Activated gamma-delta T cell treated with anti-CD3 and anti-CD28 coated beads, Interleukin-2, amount 50 U/mL, for 16 hours (primary cell): Measurements from ENCODE around the gene PTPRE.
A peak's percentile ranks its signal among the peaks of the same experiment; 100 is the strongest.
"Not testable (repeated sequence)": the region's sequence is repeated elsewhere in the genome, so short reads cannot be mapped to it uniquely, and the experiment has no call there.

Experiments used
- DNase-seq: peaks from one replicate; pipeline ENCODE4 v3.0.0-alpha.2; 2020; ENCODE audit warnings: low read depth

Gene PTPRE

GRCh38 chr10:127983344-127984100, 76.6 kb downstream of the PTPRE start:
- no peak for DNase-seq

- DNase-seq = no peak
Observed at GRCh38 chr10:127984945-127985344, 78.0 kb downstream of the PTPRE start.

DNA sequence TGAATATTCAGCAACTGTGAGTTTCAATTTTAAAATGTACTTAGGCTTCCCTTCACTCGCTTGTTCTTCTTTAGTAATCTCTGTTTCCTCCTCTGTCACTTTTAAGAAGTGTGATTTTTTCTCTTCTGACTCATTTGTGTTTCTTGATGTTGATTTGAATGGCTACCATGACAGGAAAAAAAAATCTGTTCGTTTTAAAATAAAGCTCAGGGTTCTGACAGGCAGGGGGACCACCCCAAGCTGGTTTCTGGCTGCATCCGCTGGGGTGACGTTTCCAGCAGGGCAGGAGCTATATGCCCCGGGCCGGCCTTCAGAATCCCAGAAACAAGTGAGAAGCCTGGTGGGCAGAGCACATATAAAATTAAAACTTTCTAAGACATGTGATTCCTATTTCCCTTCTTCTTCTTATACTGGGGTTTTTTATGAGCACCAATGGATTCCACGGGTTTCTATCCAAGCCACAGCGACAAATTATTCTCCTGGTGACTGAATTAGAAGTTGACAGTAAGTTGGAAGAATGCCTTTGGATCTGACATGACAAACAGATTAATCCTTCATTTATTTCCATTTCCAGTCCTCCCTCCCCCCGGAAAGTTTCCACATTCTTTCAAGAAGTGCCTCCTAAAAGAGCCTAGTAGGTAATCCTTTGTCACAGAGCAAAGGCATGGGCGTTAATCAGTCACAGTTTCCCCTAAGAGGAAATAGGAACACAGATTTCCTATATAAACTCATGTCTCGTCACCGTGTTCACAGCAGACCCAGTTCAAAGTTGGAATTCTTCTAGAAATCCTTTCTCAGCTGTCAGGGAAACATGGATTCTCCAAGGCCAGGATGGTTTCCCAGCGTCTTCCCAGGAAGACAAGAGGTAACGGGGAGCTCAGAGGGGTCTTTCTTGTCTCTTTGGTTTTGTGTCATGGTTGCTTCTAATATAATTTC, 79.9 kb downstream of the PTPRE start:
- DNase-seq = no peak

DNA sequence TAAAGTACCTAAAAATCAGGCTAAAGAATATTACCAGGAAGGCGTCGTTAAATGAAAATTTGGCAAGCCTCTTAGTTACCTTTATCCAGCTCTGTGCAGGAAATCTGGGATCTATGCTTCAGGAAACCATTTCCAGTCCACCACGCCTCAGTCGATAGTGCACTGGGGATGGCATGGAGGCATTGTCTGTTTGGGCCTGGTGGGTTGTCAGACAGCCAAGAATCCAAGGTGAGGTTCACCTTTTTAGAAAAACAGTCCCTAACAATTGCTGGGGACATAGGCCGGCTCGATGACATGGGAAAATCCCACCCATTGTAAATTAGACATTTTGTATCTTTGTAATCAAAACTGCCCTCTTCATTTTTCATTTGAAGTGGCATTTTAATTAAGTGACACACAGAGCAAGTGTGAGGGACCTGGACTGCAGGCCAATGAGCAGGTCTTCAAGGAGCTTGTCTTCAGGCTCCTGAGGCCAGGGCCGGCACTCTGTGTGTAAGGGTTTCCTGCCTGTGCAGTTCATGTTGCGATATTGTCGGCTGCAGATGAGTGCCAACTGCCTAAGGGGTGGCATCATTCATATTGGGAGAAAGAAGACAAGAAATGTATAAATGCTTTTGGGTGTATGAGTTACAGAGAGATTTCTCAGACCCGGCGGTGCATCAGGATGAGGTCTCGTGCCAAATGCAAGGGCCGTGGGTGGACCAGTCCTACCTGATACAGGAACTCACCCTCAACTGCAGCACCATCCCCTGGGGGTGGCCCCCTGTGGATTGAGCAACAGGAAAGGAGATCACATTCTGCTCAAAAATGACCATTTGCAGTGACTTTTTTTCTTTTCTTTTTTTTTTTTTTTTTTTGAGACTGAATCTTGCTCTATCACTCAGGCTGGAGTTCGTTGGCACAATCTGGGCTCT, 80.8 kb downstream of the PTPRE start:
- no peak for DNase-seq

DNA sequence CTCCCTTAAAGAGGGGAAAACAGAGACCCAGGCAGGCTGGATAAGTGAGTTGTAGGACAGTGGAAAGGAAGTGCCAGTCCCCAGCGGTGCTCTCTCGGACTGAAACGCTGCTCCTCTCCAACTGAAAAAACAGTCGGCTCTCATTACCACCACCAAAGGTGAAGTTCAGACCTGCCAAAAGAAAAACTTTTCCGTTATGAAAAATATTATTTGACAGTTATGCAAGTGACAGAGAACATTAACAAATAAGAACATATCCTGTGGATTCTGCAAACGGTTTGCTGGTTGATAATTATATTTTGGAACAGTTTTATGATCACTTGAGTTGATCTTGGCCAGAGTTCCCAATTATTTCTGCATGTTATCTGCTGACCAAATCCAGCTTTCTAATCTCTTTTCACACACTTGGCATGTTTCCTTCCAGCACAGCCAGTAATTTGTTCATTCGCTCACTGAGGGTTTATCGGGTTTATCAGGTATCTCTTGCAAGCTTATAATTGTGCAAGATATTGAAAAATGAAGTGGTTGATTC, 82.6 kb downstream of the PTPRE start:
- DNase-seq = no peak

DNA sequence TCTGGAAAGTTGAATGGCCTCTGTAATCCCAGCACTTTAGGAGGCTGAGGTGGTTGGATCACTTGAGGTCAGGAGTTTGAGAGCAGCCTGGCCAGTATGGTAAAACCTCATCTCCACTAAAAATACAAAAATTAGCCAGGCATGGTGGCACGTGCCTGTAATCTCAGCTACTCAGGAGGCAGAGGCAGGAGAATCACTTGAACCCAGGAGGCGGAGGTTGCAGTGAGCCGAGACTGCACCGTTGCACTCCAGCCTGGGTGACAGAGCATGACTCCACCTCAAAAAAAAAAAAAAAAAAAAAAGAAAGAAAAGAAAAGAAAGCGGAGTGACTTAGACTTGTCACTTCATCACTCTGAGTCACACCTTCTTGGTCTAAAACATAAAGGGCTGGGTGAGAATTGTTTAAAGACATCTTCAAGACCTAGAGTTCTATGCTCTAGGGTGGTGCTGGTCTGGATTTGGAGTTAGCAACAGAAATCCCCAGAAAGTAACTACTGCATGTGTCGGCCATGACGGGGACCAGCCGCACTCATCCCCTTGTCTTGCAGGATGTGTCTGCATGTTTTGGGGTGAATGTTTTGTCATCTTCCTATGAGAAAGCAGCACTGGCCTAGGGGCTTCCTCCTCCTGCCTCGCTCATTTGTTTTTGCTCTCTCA, 83.4 kb downstream of the PTPRE start:
- DNase-seq = not testable (repeated sequence)

GRCh38 chr10:127990846-127991542, 84.1 kb downstream of the PTPRE start:
- DNase-seq = peak; percentile 27

DNA sequence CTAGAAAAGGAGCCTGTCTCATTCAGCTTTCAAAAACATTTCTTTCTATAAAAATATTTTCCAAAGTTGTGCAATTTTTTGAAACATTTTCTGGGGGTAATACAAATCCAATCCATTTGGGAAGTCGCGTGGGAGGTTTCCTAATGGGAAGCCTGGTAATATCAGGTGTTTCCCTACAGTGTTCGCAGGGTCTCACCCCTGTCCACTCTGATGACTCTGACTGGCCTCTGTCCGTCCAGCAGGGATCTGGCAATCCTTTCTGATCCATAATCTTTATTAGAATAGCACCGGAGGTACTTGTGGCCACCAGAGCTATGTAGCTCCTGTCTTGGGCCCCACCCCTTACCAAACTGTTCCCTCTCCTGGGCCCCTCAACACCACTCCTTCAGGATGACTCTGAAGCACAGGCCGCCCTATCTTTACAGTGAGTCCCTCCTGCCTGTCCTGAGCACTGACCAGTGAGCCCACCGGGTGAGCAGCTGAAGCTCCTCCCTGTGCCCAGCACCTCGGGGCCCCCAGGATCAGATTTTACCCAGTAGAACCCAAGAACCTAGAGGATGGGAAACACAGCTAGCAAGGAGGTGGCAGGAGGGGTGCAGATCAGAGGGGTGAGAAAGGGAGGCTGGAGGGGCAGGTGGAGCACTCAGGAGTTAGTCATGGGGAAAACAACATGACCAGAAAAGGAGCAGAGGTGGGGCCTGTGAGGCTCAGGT, 84.8 kb downstream of the PTPRE start:
- DNase-seq = no peak

DNA sequence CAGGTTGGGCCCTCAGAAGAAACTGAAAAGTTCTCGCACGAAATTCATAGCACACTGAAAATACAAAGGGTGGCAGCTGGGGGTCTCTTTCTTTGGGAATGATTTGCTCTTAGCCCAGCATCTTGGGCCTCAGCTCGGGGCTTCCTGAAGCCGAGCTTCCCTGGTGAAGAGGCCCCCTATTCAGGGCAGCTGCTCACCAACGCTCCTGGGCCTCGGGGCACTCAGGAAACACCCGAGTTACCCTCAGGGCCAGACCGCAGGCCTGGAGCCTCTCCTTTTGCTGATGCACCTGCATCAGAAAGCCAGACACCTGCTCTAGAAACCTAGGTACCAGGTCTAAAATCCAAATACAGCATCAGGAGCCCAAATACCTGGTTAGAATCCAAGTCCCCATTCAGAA, 85.5 kb downstream of the PTPRE start:
- no peak for DNase-seq

DNA sequence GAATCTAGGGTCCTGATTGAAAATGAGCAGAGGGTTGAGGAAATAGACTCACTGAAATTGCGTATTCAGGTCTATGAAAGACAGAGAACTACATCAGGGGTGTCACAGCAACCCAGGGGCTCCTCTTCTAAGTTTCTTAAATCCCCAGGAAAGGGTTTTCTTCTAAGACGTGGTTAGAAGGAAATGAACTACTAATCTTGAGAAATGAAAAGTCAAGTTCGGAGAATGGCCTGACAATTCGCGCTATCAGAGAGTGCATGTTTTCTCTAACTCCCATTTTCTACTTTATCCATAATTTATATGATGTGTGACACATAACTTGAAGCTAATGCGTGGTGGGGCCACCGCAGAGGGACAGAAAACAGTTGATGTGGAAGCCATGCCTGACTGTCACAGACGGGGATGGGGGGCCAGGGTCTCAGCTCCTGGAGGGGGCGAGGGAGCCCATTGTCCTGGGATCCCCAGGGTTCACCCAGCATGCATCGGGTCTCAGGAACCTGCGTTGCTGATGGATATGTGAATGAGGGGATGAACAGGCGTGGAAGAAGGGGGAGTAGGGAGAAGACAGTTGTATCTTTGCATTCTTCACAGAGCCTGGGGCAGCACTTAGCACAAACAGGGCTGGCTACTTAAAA, 86.3 kb downstream of the PTPRE start:
- DNase-seq = no peak

GRCh38 chr10:127995939-127996338, 89.0 kb downstream of the PTPRE start:
- DNase-seq = no peak

DNA sequence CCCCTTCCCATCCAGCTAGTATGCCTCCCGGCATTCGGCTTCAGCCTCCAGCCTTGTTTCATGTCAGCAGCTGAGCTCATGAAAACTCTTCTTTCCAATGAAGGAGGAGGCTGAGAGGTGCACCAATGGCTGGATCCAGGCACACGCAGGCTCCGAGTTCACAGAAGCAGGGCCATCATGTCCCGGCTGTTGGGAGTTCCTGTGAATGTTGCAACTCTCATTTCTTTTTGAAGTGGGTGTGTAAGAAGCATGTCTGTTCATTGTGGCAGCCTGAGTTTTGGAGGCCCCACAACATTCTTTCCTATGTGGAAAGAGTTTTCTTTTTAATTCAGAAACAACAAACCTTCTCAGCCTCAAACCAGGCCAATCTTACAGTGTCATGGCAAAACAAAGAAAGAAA, 89.7 kb downstream of the PTPRE start:
- no peak for DNase-seq

DNA sequence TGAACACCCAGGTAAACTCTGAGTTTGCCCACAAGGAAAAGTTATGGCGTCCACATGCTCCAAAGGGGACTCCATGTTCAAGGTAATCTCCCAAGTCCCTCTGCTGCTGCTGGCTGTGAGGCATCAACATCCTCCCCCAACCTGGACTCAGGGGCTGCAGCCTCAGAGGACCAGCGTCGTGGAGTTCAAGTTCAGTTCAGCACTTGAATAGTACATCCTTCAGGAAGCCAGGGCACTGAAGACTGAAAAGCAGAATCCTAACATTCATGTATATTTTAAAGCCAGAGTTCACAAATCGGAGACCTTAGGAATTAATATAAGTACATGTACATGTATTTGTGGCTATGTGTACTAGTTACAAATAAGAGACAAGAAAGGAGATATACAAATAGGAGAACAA, 90.4 kb downstream of the PTPRE start:
- DNase-seq = no peak

DNA sequence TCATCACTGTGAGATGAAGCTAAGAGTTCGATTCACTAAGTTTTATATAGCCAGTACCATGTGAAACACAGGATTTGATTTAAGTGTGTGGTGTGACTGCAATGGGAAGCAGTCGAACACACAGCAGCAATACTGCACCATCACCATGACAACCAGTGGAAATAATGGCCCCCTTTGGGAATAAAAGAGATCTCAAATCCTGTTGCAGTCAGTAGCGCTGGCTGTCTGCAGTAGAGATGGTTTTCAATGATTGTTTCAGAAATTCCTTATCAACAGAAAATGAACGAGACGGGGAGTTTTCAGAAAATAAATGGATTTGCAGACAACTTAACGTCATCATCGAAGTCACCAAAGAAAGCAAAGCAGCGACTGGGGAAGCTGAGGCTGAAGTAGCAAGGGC, 91.0 kb downstream of the PTPRE start:
- DNase-seq = no peak

DNA sequence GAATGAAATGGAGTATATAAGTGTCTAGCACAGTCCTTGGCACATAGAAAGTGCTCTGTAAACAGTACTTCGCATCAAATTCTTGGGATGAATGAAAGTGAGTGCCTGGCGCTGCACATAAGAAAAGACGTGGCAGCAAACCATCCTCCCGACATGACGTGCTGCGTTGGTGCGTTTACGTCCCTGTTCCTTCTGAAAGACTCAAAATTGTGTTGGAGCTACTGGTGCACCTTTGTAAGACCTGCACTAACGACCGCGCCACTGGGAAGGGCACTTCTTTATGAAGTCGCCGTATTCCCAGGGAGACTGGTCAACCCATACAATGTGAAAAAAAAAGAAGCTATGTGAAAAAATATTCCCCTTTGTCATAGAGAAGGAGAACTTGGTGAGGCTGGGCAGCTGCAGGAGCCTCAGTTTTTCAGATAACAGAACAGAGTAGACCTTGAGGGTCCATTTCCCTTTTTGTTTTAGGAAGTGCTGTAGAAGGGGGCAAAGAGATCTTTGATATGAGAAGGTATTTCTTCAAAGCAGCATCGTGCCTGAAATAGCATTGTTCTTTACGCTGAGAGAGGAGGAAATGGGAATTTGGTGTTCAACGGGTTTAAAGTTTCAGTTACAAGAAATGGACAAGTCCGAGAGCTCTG, 91.7 kb downstream of the PTPRE start:
- DNase-seq = no peak

- DNase-seq = no peak
Observed at GRCh38 chr10:127999297-128000129, 92.6 kb downstream of the PTPRE start.

GRCh38 chr10:128000471-128001362, 93.8 kb downstream of the PTPRE start:
- DNase-seq = no peak
